HG02938 (cell line): ENCODE measurements around the gene CEP89.
A peak's percentile ranks its signal among the peaks of the same experiment; 100 is the strongest.
"Not testable (repeated sequence)": the region's sequence is repeated elsewhere in the genome, so short reads cannot be mapped to it uniquely, and the experiment has no call there.

Experiments used
- ATAC-seq: cut with Tn5 transposase; IDR thresholded peaks from one replicate; pipeline ENCODE4 v1.9.1; 2021; ENCODE audit warnings: mild to moderate bottlenecking, moderate library complexity; ENCODE audit not compliant: unreplicated experiment

CEP89 gene

GRCh38 chr19:32971715-32972540, at the start of gene CEP89, which contains the start of gene FAAP24:
CEP89 (minus strand) TSS chr19:32971958; CDS start chr19:32971874, 84 bp downstream.
FAAP24 (plus strand) TSS chr19:32972242; CDS start chr19:32973197, 955 bp downstream.
- ATAC-seq, result peak; percentile 97

GRCh38 chr19:33010891-33011290, 39.1 kb upstream of the CEP89 start:
- ATAC-seq, result not testable (repeated sequence)

- no peak for ATAC-seq
These were observed 37.0 kb upstream of the CEP89 start for GRCh38 chr19:33008738-33009137.

DNA sequence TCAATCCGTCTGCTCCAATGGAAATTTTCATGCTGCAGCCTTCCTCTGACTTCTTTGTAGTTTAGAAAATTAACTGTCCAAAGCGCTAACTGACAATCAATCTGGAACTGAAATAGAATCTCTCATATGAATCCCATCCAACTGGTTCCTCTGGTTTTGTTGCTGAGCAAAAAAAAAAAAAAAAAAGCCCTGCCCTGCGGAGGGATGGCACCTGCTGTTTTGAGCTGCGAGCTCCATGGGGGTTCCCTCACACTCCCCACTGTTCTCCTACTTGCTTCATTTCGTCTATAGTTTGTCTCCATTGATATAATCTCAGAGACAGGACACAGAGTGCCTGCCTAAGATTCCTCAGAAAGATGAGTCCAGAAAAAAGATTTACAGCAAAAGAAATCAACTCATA, 33.7 kb upstream of the CEP89 start:
- ATAC-seq, result no peak

DNA sequence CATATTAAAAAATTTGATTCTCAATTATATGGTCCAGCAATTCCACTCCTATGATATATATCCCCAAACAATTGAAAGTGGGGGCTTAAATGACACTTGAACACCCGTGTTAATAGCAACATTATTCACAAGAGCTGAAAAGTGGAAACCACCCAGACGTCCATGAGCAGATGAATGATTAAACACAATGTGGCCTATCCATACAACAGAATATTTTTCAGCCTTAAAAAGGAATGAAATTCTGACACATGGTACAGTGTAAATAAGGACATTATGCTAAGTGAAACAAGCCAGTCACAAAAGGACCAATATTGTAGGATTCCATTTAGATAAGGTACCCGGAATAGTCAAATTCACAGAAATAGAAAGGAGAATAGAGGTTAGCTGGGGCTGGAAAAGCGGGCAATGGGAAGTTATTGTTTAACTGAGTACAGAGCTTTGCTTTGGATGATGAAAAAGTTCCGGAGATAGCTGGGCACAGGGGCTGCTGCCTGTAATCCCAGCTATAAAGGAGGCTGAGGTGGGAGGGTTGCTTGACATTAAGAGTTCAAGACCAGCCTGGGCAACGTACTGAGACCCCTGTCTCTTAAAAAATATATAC, 31.8 kb upstream of the CEP89 start:
- not testable (repeated sequence) for ATAC-seq

- ATAC-seq, result not testable (repeated sequence)
These were observed 30.5 kb upstream of the CEP89 start for GRCh38 chr19:33002126-33002865.

GRCh38 chr19:33000910-33001309, 29.2 kb upstream of the CEP89 start:
- ATAC-seq, result no peak

GRCh38 chr19:33000510-33000909, 28.8 kb upstream of the CEP89 start:
- no peak for ATAC-seq

- no peak for ATAC-seq
These were observed 27.0 kb upstream of the CEP89 start for GRCh38 chr19:32998722-32999121.

GRCh38 chr19:32997716-32998355, 26.1 kb upstream of the CEP89 start:
- ATAC-seq, result no peak

DNA sequence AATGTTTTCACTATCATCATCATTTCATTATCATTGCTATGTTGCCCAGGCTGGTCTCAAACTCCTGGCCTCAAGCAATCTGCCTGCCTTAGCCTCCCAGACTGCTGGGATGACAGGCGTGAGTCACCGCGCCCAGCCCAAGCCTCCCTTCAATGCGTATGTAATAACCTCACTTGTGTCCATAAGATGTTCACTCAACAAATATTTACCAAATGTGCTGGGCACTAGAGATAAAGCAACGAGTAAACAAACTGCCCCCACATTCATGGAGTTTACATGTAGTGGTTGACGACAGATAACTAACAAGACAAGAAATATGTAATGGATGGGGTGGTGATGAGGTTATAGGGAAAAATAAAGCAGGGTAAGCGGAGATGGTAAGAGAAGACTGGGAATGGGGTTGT, 25.3 kb upstream of the CEP89 start:
- ATAC-seq, result not testable (repeated sequence)

- ATAC-seq, result not testable (repeated sequence)
These were observed 24.2 kb upstream of the CEP89 start for GRCh38 chr19:32995966-32996365.

GRCh38 chr19:32988724-32989123, 17.0 kb upstream of the CEP89 start:
- ATAC-seq, result no peak

DNA sequence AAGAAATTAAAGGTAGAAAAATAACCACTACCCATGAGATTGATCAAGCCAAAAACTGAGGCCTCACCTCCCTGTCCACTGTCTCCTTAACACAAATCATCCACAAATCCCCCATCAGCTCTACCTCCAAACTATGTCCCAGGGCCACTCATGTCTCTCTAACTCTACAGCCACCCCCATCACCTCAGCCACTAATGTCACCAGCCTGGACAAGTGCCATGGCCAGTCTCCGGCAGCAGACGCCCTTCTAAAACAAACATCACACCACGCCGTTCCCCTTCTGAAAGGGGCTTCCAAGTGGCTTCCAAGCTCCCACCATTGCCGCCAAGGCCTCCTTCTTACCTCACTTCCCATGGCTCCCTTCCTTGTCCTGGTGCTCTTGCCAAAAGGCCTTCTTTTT, 16.5 kb upstream of the CEP89 start:
- not testable (repeated sequence) for ATAC-seq

DNA sequence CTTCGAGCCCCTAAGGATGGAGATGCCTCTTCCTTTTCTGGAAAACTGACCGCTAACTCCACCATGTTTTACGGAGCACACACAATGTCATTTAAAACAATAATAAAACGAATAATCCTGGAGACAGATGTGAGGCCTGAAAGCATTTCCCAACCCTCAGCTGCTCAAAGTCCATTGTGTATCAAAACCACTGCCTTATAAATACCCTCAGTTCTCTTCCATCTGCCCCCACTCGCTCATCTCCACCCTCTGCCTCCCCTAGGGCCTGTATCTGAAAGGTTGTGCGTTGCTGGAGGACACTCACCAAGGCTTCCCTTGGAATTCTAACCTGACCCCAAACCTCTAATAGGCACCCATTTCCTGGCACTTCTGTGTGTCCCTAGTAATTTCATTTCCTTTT, 10.7 kb upstream of the CEP89 start:
- ATAC-seq, result not testable (repeated sequence)

DNA sequence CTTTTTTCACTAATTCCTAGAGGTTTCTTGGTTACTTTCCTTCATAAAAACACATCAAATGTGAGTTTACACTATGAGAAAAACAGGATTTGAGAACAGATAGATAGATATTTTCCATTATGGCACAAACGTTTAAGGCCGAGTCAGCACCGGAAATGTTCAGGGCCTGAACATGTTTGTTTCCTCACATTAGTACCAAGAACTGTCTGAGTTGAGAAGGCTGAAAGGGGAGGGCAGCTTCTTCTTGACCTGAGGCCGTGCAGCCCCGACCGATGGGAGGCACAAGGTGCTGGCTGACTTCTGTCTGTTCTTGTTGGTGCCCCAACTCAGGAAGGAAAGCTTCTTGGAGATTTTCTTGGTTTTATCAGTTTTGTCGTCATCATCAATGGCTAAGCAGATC, 8.0 kb upstream of the CEP89 start:
- not testable (repeated sequence) for ATAC-seq

- ATAC-seq, result not testable (repeated sequence)
These were observed 6.1 kb upstream of the CEP89 start for GRCh38 chr19:32977813-32978212.

DNA sequence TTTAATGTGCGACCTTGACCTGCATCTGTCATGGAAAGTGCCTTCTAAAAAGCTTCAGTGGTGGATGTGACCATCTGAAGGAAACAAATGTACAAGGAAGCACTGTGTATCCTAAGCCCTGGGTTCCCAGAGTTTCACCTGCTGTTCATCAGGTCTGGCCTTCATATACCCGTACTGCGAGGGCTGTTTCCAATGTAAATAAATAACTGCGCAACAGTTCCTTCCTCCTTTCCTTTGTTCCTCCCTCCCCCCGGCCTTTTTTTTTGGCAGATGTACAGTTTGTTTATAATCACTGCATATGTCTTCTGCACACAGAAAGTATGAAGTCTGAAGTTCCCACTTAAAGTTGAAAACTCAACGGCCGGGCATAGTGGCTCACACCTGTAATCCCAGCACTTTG, 5.5 kb upstream of the CEP89 start:
- no peak for ATAC-seq

- ATAC-seq, result no peak
These were observed 4.6 kb upstream of the CEP89 start for GRCh38 chr19:32976223-32976805.

DNA sequence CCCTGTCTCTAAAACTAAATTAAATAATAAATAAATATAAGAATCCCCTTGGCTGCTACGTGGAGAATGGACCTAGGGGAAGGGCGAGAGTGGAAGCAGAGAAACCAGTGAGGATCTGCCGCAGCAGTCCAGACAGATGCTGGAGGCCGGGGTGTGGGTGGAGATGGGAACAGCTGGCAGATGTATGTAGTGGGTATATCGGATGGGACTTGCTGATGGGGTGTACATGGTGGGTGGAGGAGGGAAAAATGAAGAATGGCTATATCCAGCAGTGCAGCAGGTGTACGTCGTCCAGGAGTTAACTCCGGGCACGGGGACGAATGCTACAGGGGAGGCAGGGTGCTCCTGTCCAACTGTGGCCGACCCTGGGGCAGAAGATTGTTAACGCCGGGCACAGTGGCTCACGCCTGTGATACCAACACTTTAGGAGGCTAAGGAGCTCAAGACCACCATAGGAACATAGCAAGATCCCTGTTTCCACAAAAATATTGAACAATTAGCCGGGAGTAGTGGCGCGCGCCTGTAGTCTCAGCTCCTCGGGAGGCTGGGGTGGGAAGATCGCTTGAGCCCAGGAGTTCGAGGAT, 654 bp downstream of the CEP89 start:
- ATAC-seq, result no peak
